WERI-Rb-1 (cell line): Measurements from ENCODE around the gene SLC35D2.

Experiments
- DNase-seq: peaks from one replicate; pipeline ENCODE4 v3.0.0-alpha.2; 2020
- H3K27ac ChIP-seq: fragments of 250-450 bp; sonication (Bioruptor Pico); 2 replicates; pipeline ENCODE4 v1.5.1; 2020; ENCODE audit warnings: mild to moderate bottlenecking, moderate library complexity
- H3K27me3 ChIP-seq: fragments of 250-450 bp; sonication (Bioruptor Pico); 2 replicates; pipeline ENCODE4 v1.5.1; 2021; ENCODE audit warnings: mild to moderate bottlenecking, low read depth, moderate library complexity; ENCODE audit not compliant: insufficient read depth, severe bottlenecking
- H3K36me3 ChIP-seq: fragments of 250-450 bp; sonication (Bioruptor Pico); 2 replicates; pipeline ENCODE4 v1.5.1; 2020; ENCODE audit warnings: mild to moderate bottlenecking, moderate library complexity
- H3K4me3 ChIP-seq: 2 replicates; pipeline ENCODE4 v1.5.1; 2011; ENCODE audit warnings: low read depth, mild to moderate bottlenecking, control low read depth, low read length
- H3K9me3 ChIP-seq: fragments of 250-450 bp; sonication (Bioruptor Pico); 2 replicates; pipeline ENCODE4 v1.5.1; 2021; ENCODE audit warnings: mild to moderate bottlenecking, moderate library complexity; ENCODE audit not compliant: severe bottlenecking
- TF ChIP-seq, protein P1 (sequence below): IDR thresholded peaks from 2 replicates; pipeline ENCODE4 v1.5.1; 2011; ENCODE audit warnings: low read depth, mild to moderate bottlenecking, control low read depth, inconsistent platforms, low read length

SLC35D2 gene

GRCh38 chr9:96382839-96383164 is 709 bp downstream of the SLC35D2 start:
- Histone ChIP-seq H3K27ac (no peak overlapping the region), H3K27me3 (no peaks in the 10 kb centered on the region), H3K9me3 (no peaks in the 10 kb centered on the region), H3K36me3 (peaks cover 35% of the 10 kb centered on the region), H3K4me3 (no peak overlapping the region)
- DNase-seq = no peak
- TF ChIP-seq, protein P1, sequence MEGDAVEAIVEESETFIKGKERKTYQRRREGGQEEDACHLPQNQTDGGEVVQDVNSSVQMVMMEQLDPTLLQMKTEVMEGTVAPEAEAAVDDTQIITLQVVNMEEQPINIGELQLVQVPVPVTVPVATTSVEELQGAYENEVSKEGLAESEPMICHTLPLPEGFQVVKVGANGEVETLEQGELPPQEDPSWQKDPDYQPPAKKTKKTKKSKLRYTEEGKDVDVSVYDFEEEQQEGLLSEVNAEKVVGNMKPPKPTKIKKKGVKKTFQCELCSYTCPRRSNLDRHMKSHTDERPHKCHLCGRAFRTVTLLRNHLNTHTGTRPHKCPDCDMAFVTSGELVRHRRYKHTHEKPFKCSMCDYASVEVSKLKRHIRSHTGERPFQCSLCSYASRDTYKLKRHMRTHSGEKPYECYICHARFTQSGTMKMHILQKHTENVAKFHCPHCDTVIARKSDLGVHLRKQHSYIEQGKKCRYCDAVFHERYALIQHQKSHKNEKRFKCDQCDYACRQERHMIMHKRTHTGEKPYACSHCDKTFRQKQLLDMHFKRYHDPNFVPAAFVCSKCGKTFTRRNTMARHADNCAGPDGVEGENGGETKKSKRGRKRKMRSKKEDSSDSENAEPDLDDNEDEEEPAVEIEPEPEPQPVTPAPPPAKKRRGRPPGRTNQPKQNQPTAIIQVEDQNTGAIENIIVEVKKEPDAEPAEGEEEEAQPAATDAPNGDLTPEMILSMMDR = no peak

DNA sequence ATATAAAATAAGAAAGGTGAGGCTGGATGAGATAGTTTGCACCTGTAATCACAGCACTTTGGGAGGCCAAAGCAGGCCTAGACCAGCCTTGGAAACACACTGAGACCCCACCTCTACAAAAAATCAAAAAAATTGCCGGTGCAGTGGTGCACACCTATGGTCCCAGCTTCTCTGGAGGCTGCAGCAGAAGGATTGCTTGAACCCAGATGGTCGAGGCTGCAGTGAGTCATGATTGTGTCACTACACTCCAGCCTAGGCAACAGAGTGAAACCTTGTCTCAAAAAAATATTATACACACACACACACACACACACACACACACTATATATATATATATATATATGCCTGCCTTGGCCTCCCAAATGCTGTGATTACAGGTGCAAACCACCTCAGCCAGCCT is 1.3 kb downstream of the SLC35D2 start:
- DNase-seq = no peak
- H3K4me3 ChIP-seq = no peak overlapping the region
- H3K27ac ChIP-seq = no peak overlapping the region

DNA sequence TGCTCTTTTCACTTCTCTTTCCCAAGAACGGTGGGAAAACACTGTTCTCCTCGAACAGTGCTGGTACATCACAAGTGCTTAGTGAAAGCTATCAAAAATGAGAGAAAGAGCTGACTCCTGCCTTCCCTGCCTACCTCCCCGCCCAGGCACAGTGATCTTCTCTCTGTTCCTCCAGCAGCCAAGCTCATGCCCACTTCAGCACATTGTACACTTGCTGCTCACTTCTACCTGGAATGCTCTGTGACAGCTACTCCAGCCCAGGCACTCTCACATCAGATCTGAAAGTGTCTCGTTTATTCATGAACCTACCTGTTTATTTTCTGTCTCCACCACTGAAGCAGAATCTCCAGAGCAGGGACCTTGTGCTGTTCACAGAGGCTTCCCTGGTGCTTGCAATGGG is 1.8 kb downstream of the SLC35D2 start:
- DNase-seq = no peak
- Histone ChIP-seq H3K9me3 (no peaks in the 10 kb centered on the region), H3K27me3 (no peaks in the 10 kb centered on the region), H3K27ac (no peak overlapping the region), H3K36me3 (peaks cover 24% of the 10 kb centered on the region), H3K4me3 (no peak overlapping the region)
- TF ChIP-seq, protein P1 = no peak

More for the DNA sequence above, 1.3 kb downstream of the SLC35D2 start:
- H3K27me3 ChIP-seq = no peaks in the 10 kb centered on the region
- TF ChIP-seq, protein P1 = no peak
- H3K9me3 ChIP-seq = no peaks in the 10 kb centered on the region
- H3K36me3 ChIP-seq = peaks cover 29% of the 10 kb centered on the region

DNA sequence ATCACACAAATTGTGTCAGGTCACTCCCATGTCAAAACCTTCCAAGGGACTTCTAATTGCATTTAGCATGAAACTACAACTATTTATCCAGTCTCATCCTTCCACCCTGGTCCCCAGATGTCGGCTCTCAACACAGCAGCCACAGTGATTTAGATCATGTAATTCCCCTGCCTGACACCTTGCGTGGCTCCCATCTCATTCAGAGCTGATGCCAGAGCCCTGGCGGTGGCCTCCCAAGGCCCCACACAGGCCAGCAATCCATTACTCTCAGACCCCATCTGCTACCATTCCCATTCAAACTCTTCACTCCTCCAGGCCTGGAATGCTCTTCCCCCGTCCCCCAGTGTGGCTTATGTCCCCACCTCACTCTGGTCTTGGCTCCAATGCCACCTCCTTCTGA is 2.4 kb downstream of the SLC35D2 start:
- Histone ChIP-seq H3K9me3 (no peaks in the 10 kb centered on the region), H3K27ac (no peak overlapping the region), H3K4me3 (no peak overlapping the region), H3K36me3 (peaks cover 18% of the 10 kb centered on the region), H3K27me3 (no peaks in the 10 kb centered on the region)
- TF ChIP-seq, protein P1 = no peak
- DNase-seq = no peak

GRCh38 chr9:96379461-96379860 is 4.0 kb downstream of the SLC35D2 start:
- Histone ChIP-seq H3K27ac (no peak overlapping the region), H3K4me3 (no peak overlapping the region), H3K27me3 (no peaks in the 10 kb centered on the region), H3K9me3 (no peaks in the 10 kb centered on the region), H3K36me3 (peaks cover 6% of the 10 kb centered on the region)
- TF ChIP-seq, protein P1 = no peak
- DNase-seq = no peak

- DNase-seq = no peak
- Histone ChIP-seq H3K27ac (no peak overlapping the region), H3K9me3 (no peaks in the 10 kb centered on the region), H3K4me3 (no peak overlapping the region), H3K36me3 (no peaks in the 10 kb centered on the region), H3K27me3 (no peaks in the 10 kb centered on the region)
- TF ChIP-seq, protein P1 = no peak
These were observed 5.3 kb downstream of the SLC35D2 start for GRCh38 chr9:96378187-96378586.
